HG03439 (cell line): ENCODE data around the gene ASCC1.
"Not testable (repeated sequence)": the region's sequence is repeated elsewhere in the genome, so short reads cannot be mapped to it uniquely, and the experiment has no call there.

Experiments
- ATAC-seq: cut with Tn5 transposase; IDR thresholded peaks from one replicate; pipeline ENCODE4 v1.9.1; 2021; ENCODE audit warnings: mild to moderate bottlenecking, moderate library complexity; ENCODE audit not compliant: unreplicated experiment

Gene ASCC1

GRCh38 chr10:72223743-72224101 is 7.6 kb upstream of the ASCC1 start:
- ATAC-seq: no peak

GRCh38 chr10:72221278-72221677 is 5.2 kb upstream of the ASCC1 start:
- no peak for ATAC-seq

GRCh38 chr10:72220637-72221036 is 4.6 kb upstream of the ASCC1 start:
- ATAC-seq: no peak

GRCh38 chr10:72219235-72219814 is 3.2 kb upstream of the ASCC1 start:
- no peak for ATAC-seq

GRCh38 chr10:72218726-72219125 is 2.6 kb upstream of the ASCC1 start:
- no peak for ATAC-seq

- no peak for ATAC-seq
Observed at GRCh38 chr10:72218325-72218724, 2.2 kb upstream of the ASCC1 start.

- ATAC-seq: not testable (repeated sequence)
Observed at GRCh38 chr10:72211832-72212231, 4.2 kb downstream of the ASCC1 start.

- not testable (repeated sequence) for ATAC-seq
Observed at GRCh38 chr10:72211381-72211780, 4.7 kb downstream of the ASCC1 start.

- ATAC-seq: not testable (repeated sequence)
Observed at GRCh38 chr10:72208526-72208925, 7.5 kb downstream of the ASCC1 start.

GRCh38 chr10:72206511-72207229 is 9.4 kb downstream of the ASCC1 start:
- no peak for ATAC-seq

GRCh38 chr10:72204724-72205123 is 11.4 kb downstream of the ASCC1 start:
- ATAC-seq: no peak

GRCh38 chr10:72204296-72204695 is 11.8 kb downstream of the ASCC1 start:
- no peak for ATAC-seq

GRCh38 chr10:72201293-72201692 is 14.8 kb downstream of the ASCC1 start:
- no peak for ATAC-seq

- ATAC-seq: no peak
Observed at GRCh38 chr10:72200883-72201282, 15.2 kb downstream of the ASCC1 start.

- no peak for ATAC-seq
Observed at GRCh38 chr10:72194949-72195348, 21.1 kb downstream of the ASCC1 start.

- ATAC-seq: no peak
Observed at GRCh38 chr10:72186982-72187330, 29.1 kb downstream of the ASCC1 start.

GRCh38 chr10:72186258-72186981 is 29.7 kb downstream of the ASCC1 start:
- ATAC-seq: no peak

- no peak for ATAC-seq
Observed at GRCh38 chr10:72184156-72184555, 31.9 kb downstream of the ASCC1 start.

GRCh38 chr10:72177454-72177853 is 38.6 kb downstream of the ASCC1 start:
- ATAC-seq: no peak

- no peak for ATAC-seq
Observed at GRCh38 chr10:72176701-72177100, 39.4 kb downstream of the ASCC1 start.

- no peak for ATAC-seq
Observed at GRCh38 chr10:72175149-72175548, 40.9 kb downstream of the ASCC1 start.

GRCh38 chr10:72174297-72174662 is 41.8 kb downstream of the ASCC1 start:
- ATAC-seq: no peak
